Hepatocyte (in vitro differentiated cells): ENCODE measurements around the gene IDH3A. TPM values are rescaled to one million over a fixed set of nuclear protein-coding genes. Genes with fewer than 3 reads are reported as not detected.

Source experiments
- DNase-seq: peaks from one replicate; pipeline ENCODE4 v3.0.0-alpha.2; 2016; ENCODE audit warnings: low spot score
- H2AFZ ChIP-seq: fragments of 200-600 bp; sonication (generic); 2 replicates; pipeline ENCODE4 v1.6.0; 2016; ENCODE audit warnings: antibody characterized with exemption, mild to moderate bottlenecking
- H3K27ac ChIP-seq: fragments of 200-600 bp; sonication (generic); 2 replicates; pipeline ENCODE4 v1.5.1; 2016; ENCODE audit warnings: mild to moderate bottlenecking
- H3K27me3 ChIP-seq: fragments of 200-600 bp; sonication (generic); 2 replicates; pipeline ENCODE4 v1.6.1; 2016
- H3K36me3 ChIP-seq: fragments of 200-600 bp; sonication (generic); replicated peaks from 2 replicates; pipeline ENCODE4 v1.5.1; 2016; ENCODE audit warnings: low read depth; ENCODE audit not compliant: insufficient read depth
- H3K4me1 ChIP-seq: fragments of 200-600 bp; sonication (generic); 2 replicates; pipeline ENCODE4 v1.5.1; 2016; ENCODE audit warnings: mild to moderate bottlenecking, moderate library complexity; ENCODE audit not compliant: insufficient read depth
- H3K4me2 ChIP-seq: fragments of 200-600 bp; sonication (generic); 2 replicates; pipeline ENCODE4 v1.6.0; 2016
- H3K4me3 ChIP-seq: fragments of 200-600 bp; sonication (generic); 2 replicates; pipeline ENCODE4 v1.5.1; 2016; ENCODE audit warnings: mild to moderate bottlenecking
- H3K79me2 ChIP-seq: fragments of 200-600 bp; sonication (generic); 2 replicates; pipeline ENCODE4 v1.6.0; 2017; ENCODE audit warnings: mild to moderate bottlenecking
- H3K9me2 ChIP-seq: fragments of 200-600 bp; sonication (generic); replicated peaks from 2 replicates; pipeline ENCODE4 v1.6.0; 2017; ENCODE audit warnings: mild to moderate bottlenecking; ENCODE audit not compliant: insufficient read depth
- H3K9me3 ChIP-seq: fragments of 200-600 bp; sonication (generic); 2 replicates; pipeline ENCODE4 v1.5.1; 2016; ENCODE audit warnings: low read depth, mild to moderate bottlenecking
- H4K20me1 ChIP-seq: fragments of 200-600 bp; sonication (generic); 2 replicates; pipeline ENCODE4 v1.6.0; 2016; ENCODE audit warnings: mild to moderate bottlenecking; ENCODE audit not compliant: insufficient read depth, poor library complexity, severe bottlenecking
- CTCF ChIP-seq: fragments of 200-600 bp; sonication (generic); IDR thresholded peaks from 2 replicates; pipeline ENCODE4 v1.5.1; 2016; ENCODE audit warnings: antibody characterized with exemption, mild to moderate bottlenecking; ENCODE audit not compliant: poor library complexity
- EZH2 ChIP-seq: fragments of 200-600 bp; sonication (generic); IDR thresholded peaks from 2 replicates; pipeline ENCODE4 v1.6.1; 2016; ENCODE audit warnings: antibody characterized with exemption, mild to moderate bottlenecking, borderline replicate concordance
- EZH2phosphoT487 ChIP-seq: fragments of 200-600 bp; sonication (generic); IDR thresholded peaks from one replicate; pipeline ENCODE4 v1.6.1; 2018; ENCODE audit warnings: antibody characterized with exemption, mild to moderate bottlenecking, low read depth, moderate library complexity; ENCODE audit not compliant: unreplicated experiment, severe bottlenecking
- WGBS: methylation state at CpG from one replicate; pipeline ENCODE4 v1.1.6; 2016; ENCODE audit warnings: low lambda C conversion rate; ENCODE audit errors: missing lambda C conversion rate; 5-methylcytosine and 5-hydroxymethylcytosine counted together
- polyA plus RNA-seq: library from polyadenylated mRNA; unstranded; fragments of >200 nt; fragmentation: Nextera tagmentation; extraction: Ambion mirVana; gene quantifications from 2 replicates; pipeline ENCODE4 v1.2.1, GENCODE V29; 2016
- total RNA-seq: library from RNA; depleted of rRNA; stranded (reverse); fragments of >200 nt; gene quantifications from 2 replicates; pipeline ENCODE4 v1.2.3, GENCODE V29; 2014

The IDH3A gene
- total and polyA plus RNA-seq, 2 experiments from 2014 or later, result 62.3 to 102 TPM

- Histone ChIP-seq H3K79me2 (no peaks in the 10 kb centered on the region), H4K20me1 (no peaks in the 10 kb centered on the region), H3K36me3 (no peaks in the 10 kb centered on the region), H3K4me2 (no peak overlapping the region), H2AFZ (no peak overlapping the region), H3K9me2 (no peaks in the 10 kb centered on the region), H3K9me3 (no peaks in the 10 kb centered on the region), H3K4me3 (no peak overlapping the region), H3K27me3 (no peaks in the 10 kb centered on the region), H3K27ac (no peak overlapping the region), H3K4me1 (no peaks in the 10 kb centered on the region)
- DNase-seq, result no peak
- WGBS, result 95% methylated on average over 8 of the region's 8 CpGs
- TF ChIP-seq EZH2phosphoT487 (no peak), EZH2 (no peak), CTCF (no peak)
Observed at GRCh38 chr15:78107471-78107870, 41.7 kb upstream of the IDH3A start.

- TF ChIP-seq CTCF (peak; percentile 88), EZH2 (no peak)
- Histone ChIP-seq H3K9me2 (no peaks in the 10 kb centered on the region), H3K79me2 (no peaks in the 10 kb centered on the region), H2AFZ (no peak overlapping the region), H3K4me3 (no peak overlapping the region), H3K4me1 (no peaks in the 10 kb centered on the region), H3K27me3 (no peaks in the 10 kb centered on the region), H3K4me2 (no peak overlapping the region), H3K9me3 (no peaks in the 10 kb centered on the region), H3K27ac (no peak overlapping the region), H3K36me3 (no peaks in the 10 kb centered on the region), H4K20me1 (no peaks in the 10 kb centered on the region)
- 48% methylated on average over 11 of the region's 11 CpGs for WGBS
- peak; percentile 91 for DNase-seq
Observed at GRCh38 chr15:78108300-78109084, 40.7 kb upstream of the IDH3A start.

- Histone ChIP-seq H3K4me2 (no peak overlapping the region), H3K4me3 (no peak overlapping the region), H3K79me2 (no peaks in the 10 kb centered on the region), H3K4me1 (no peaks in the 10 kb centered on the region), H3K27me3 (no peaks in the 10 kb centered on the region), H3K9me2 (no peaks in the 10 kb centered on the region), H3K27ac (no peak overlapping the region), H4K20me1 (no peaks in the 10 kb centered on the region), H3K36me3 (no peaks in the 10 kb centered on the region), H2AFZ (no peak overlapping the region), H3K9me3 (no peaks in the 10 kb centered on the region)
- no peak for TF ChIP-seq EZH2
- TF ChIP-seq EZH2phosphoT487, result no peak
- no peak for TF ChIP-seq CTCF
- no peak for DNase-seq
- 93% methylated on average over 11 of the region's 12 CpGs for WGBS
Observed at GRCh38 chr15:78109156-78109555, 40.0 kb upstream of the IDH3A start.
